Testis (tissue), 2 donors: Measurements from ENCODE around the gene KLK13.

ENCODE experiments used
- CTCF ChIP-seq, 3 experiments: fragments of 450-650 bp in 2 of 3; fragments of 200-600 bp in 1 of 3; sonication (generic) in 1 of 3; IDR thresholded peaks; one replicate each; pipeline ENCODE4 v1.5.1; 2016 to 2019; ENCODE audit warnings: antibody characterized with exemption in 3 of 3, mild to moderate bottlenecking in 2 of 3, moderate library complexity in 1 of 3
- POLR2A ChIP-seq: fragments of 450-650 bp; IDR thresholded peaks from one replicate; pipeline ENCODE4 v1.6.1; 2017; ENCODE audit warnings: antibody characterized with exemption, mild to moderate bottlenecking, moderate library complexity

- TF ChIP-seq CTCF (IDR thresholded peaks at IDR 0.05), result no peak
- no peak for TF ChIP-seq POLR2A
Observed at GRCh38 chr19:51110666-51110971, 45.7 kb upstream of the KLK13 start.
